H1 (cell line): ENCODE measurements around the gene EPHB1. TPM values are rescaled to one million over a fixed set of nuclear protein-coding genes. Genes with fewer than 3 reads are reported as not detected.

Source experiments
- CTCF ChIA-PET: fragments of 300-600 bp; sonication (Branson Sonifier 250); formaldehyde crosslinking; loops from one replicate; lab custom pipeline; 2021; ENCODE audit not compliant: partially characterized antibody; lab: Charles Lee
- POLR2A ChIA-PET: fragments of 300-600 bp; sonication (Branson Sonifier 250); formaldehyde crosslinking; loops from one replicate; lab custom pipeline; 2021; ENCODE audit warnings: inconsistent platforms; ENCODE audit not compliant: partially characterized antibody; lab: Charles Lee
- DNase-seq, 2 experiments: peaks; one replicate each; pipeline versions ENCODE4 v3.0.0 to v3.0.0-alpha.2; 2010 to 2022; ENCODE audit warnings: low spot score in 2 of 2, low read depth in 1 of 2, mixed read lengths in 1 of 2
- FAIRE-seq: peaks from 2 replicates; lab custom pipeline; 2011; peaks lifted over from hg19 to GRCh38; lab: Jason Lieb, UNC
- H2AFZ ChIP-seq: 2 replicates; pipeline ENCODE4 v1.8.1; 2012; ENCODE audit warnings: low read length, inconsistent platforms
- H2AK5ac ChIP-seq: 2 replicates; pipeline ENCODE4 v1.6.1; 2013; ENCODE audit warnings: low read depth, low read length
- H2BK120ac ChIP-seq: replicated peaks from 2 replicates; pipeline ENCODE3; 2013; ENCODE audit warnings: low read depth, low read length, inconsistent platforms
- H2BK12ac ChIP-seq: 2 replicates; pipeline ENCODE4 v1.6.1; 2013; ENCODE audit warnings: low read depth, low read length
- H2BK15ac ChIP-seq: 2 replicates; pipeline ENCODE4 v1.6.1; 2013; ENCODE audit warnings: low read length
- H2BK20ac ChIP-seq: 2 replicates; pipeline ENCODE4 v1.6.1; 2013; ENCODE audit warnings: low read length
- H2BK5ac ChIP-seq: 2 replicates; pipeline ENCODE4 v1.6.1; 2013; ENCODE audit warnings: low read depth, low read length
- H3K14ac ChIP-seq: 2 replicates; pipeline ENCODE4 v1.6.1; 2013; ENCODE audit warnings: inconsistent platforms; ENCODE audit not compliant: insufficient read length
- H3K18ac ChIP-seq: 2 replicates; pipeline ENCODE4 v1.6.1; 2013; ENCODE audit warnings: low read length; ENCODE audit errors: extremely low read depth
- H3K23ac ChIP-seq: 2 replicates; pipeline ENCODE4 v1.6.1; 2013; ENCODE audit warnings: inconsistent platforms; ENCODE audit not compliant: insufficient read length
- H3K23me2 ChIP-seq: 2 replicates; pipeline ENCODE4 v1.6.1; 2013; ENCODE audit warnings: low read depth, low read length
- H3K27ac ChIP-seq: 2 replicates; pipeline ENCODE4 v1.6.1; 2011; ENCODE audit warnings: low read depth, low read length, inconsistent platforms
- H3K27me3 ChIP-seq, 4 experiments: replicated peaks in 1 of 4; 1 replicate in 1 of 4; 2 replicates in 3 of 4; pipeline versions ENCODE4 v1.6.1 to v1.8.1; 2011 to 2013; ENCODE audit warnings: low read length in 3 of 4, mild to moderate bottlenecking in 3 of 4, inconsistent platforms in 2 of 4, mixed read lengths in 2 of 4, moderate library complexity in 1 of 4; ENCODE audit not compliant: control insufficient read depth in 3 of 4, insufficient read depth in 3 of 4; ENCODE audit errors: extremely low read depth in 1 of 4
- H3K36me3 ChIP-seq, 4 experiments: 2 replicates each; pipeline versions ENCODE4 v1.6.1 to v1.8.1; 2011 to 2013; ENCODE audit warnings: mild to moderate bottlenecking in 4 of 4, low read length in 3 of 4, moderate library complexity in 2 of 4, control low read depth in 1 of 4, inconsistent platforms in 1 of 4; ENCODE audit not compliant: insufficient read depth in 4 of 4, control insufficient read depth in 2 of 4
- H3K4ac ChIP-seq: replicated peaks from 2 replicates; pipeline ENCODE3; 2013; ENCODE audit warnings: low read length, low read depth, mixed read lengths, inconsistent platforms; ENCODE audit not compliant: insufficient read length
- H3K4me1 ChIP-seq, 4 experiments: replicated peaks in 1 of 4; 1 replicate in 1 of 4; 2 replicates in 3 of 4; pipeline versions ENCODE4 v1.6.1 to v1.8.1; 2011 to 2013; ENCODE audit warnings: low read length in 3 of 4, inconsistent platforms in 2 of 4, mixed read lengths in 1 of 4; ENCODE audit not compliant: insufficient read depth in 4 of 4, control insufficient read depth in 3 of 4
- H3K4me2 ChIP-seq, 2 experiments: 2 replicates each; pipeline versions ENCODE4 v1.6.1 to v1.8.1; 2011 to 2013; ENCODE audit warnings: low read depth in 2 of 2, low read length in 2 of 2, control low read depth in 1 of 2, inconsistent platforms in 1 of 2, mild to moderate bottlenecking in 1 of 2; ENCODE audit not compliant: insufficient read depth in 1 of 2
- H3K4me3 ChIP-seq, 4 experiments: fragments of 200-600, 300-600 bp in 1 of 4; sonication (generic), shearing (Covaris generic), sonication (Bioruptor Twin) in 1 of 4; 2 replicates each; pipeline versions ENCODE4 v1.5.1 to v1.8.1; 2011 to 2016; ENCODE audit warnings: low read length in 4 of 4, low read depth in 3 of 4, control low read depth in 2 of 4, inconsistent platforms in 2 of 4, mild to moderate bottlenecking in 2 of 4, mixed read lengths in 1 of 4, moderate library complexity in 1 of 4; ENCODE audit not compliant: insufficient read depth in 2 of 4; ENCODE audit errors: extremely low read depth in 1 of 4
- H3K56ac ChIP-seq: replicated peaks from 2 replicates; pipeline ENCODE3; 2013; ENCODE audit warnings: low read depth, mild to moderate bottlenecking, mixed read lengths, low read length, inconsistent platforms; ENCODE audit not compliant: insufficient read length
- H3K79me1 ChIP-seq: 2 replicates; pipeline ENCODE4 v1.6.1; 2013; ENCODE audit warnings: low read depth, low read length, control low read depth
- H3K79me2 ChIP-seq, 2 experiments: 2 replicates each; pipeline versions ENCODE4 v1.6.1 to v1.8.1; 2012 to 2013; ENCODE audit warnings: low read length in 2 of 2, mild to moderate bottlenecking in 2 of 2, inconsistent platforms in 1 of 2; ENCODE audit not compliant: insufficient read depth in 2 of 2, control insufficient read depth in 1 of 2
- H3K9ac ChIP-seq, 4 experiments: replicated peaks in 1 of 4; 1 replicate in 1 of 4; 2 replicates in 3 of 4; pipeline versions ENCODE4 v1.6.1 to v1.8.1; 2011 to 2013; ENCODE audit warnings: low read depth in 3 of 4, low read length in 3 of 4, control low read depth in 2 of 4, mild to moderate bottlenecking in 2 of 4, moderate library complexity in 2 of 4, inconsistent platforms in 1 of 4; ENCODE audit errors: extremely low read depth in 1 of 4
- H3K9me3 ChIP-seq, 2 experiments: 2 replicates each; pipeline versions ENCODE4 v1.6.1 to v1.8.1; 2012 to 2013; ENCODE audit warnings: mild to moderate bottlenecking in 2 of 2, moderate library complexity in 2 of 2, control low read depth in 1 of 2, inconsistent platforms in 1 of 2, low read depth in 1 of 2, low read length in 1 of 2, mixed read lengths in 1 of 2; ENCODE audit not compliant: insufficient read depth in 2 of 2
- H4K20me1 ChIP-seq, 2 experiments: replicated peaks in 1 of 2; 2 replicates each; pipeline versions ENCODE3 to v1.8.1; 2011 to 2013; ENCODE audit warnings: inconsistent platforms in 2 of 2, low read length in 2 of 2, mild to moderate bottlenecking in 1 of 2; ENCODE audit not compliant: insufficient read depth in 2 of 2, control insufficient read depth in 1 of 2
- H4K5ac ChIP-seq: 2 replicates; pipeline ENCODE4 v1.6.1; 2013; ENCODE audit warnings: low read length, low read depth, mixed read lengths, inconsistent platforms; ENCODE audit not compliant: insufficient read length
- H4K8ac ChIP-seq: 2 replicates; pipeline ENCODE4 v1.8.0; 2013; ENCODE audit warnings: mild to moderate bottlenecking, moderate library complexity, low read length, inconsistent platforms; ENCODE audit not compliant: insufficient read depth; ENCODE audit errors: extremely low read depth
- H4K91ac ChIP-seq: replicated peaks from 2 replicates; pipeline ENCODE3; 2013; ENCODE audit warnings: low read length, mixed read lengths, inconsistent platforms; ENCODE audit not compliant: insufficient read length
- CHD1 ChIP-seq: IDR thresholded peaks from 2 replicates; pipeline ENCODE4 v1.6.1; 2012; ENCODE audit warnings: low read depth, low read length, improper control_type of control experiment
- CHD2 ChIP-seq: IDR thresholded peaks from 2 replicates; pipeline ENCODE4 v1.6.1; 2012; ENCODE audit warnings: low read length, improper control_type of control experiment
- CREB1 ChIP-seq: IDR thresholded peaks from 2 replicates; pipeline ENCODE4 v1.6.1; 2012; ENCODE audit warnings: inconsistent platforms
- FOSL1 ChIP-seq: IDR thresholded peaks from 2 replicates; pipeline ENCODE4 v1.6.1; 2011; ENCODE audit warnings: mild to moderate bottlenecking, low read depth, low read length, moderate library complexity; ENCODE audit not compliant: insufficient read depth
- GTF2F1 ChIP-seq: IDR thresholded peaks from 2 replicates; pipeline ENCODE4 v1.6.1; 2012; ENCODE audit warnings: low read depth, low read length, improper control_type of control experiment, borderline replicate concordance
- HDAC6 ChIP-seq: IDR thresholded peaks from one replicate; pipeline ENCODE4 v1.7.1; 2012; ENCODE audit warnings: low read depth, mild to moderate bottlenecking, inconsistent platforms, low read length, moderate library complexity
- POLR2A ChIP-seq, 2 experiments: IDR thresholded peaks; 1 replicate in 1 of 2; 2 replicates in 1 of 2; pipeline ENCODE4 v1.6.1; 2011; ENCODE audit warnings: low read depth in 2 of 2, low read length in 2 of 2, mild to moderate bottlenecking in 2 of 2; ENCODE audit errors: control extremely low read depth in 1 of 2
- RBBP5 ChIP-seq: IDR thresholded peaks from 2 replicates; pipeline ENCODE4 v1.7.1; 2012; ENCODE audit warnings: low read depth, mild to moderate bottlenecking, inconsistent platforms, low read length, moderate library complexity, borderline replicate concordance
- RNF2 ChIP-seq: fragments of 200-900, 300-1000 bp; sonication (generic); IDR thresholded peaks from 2 replicates; pipeline ENCODE4 v1.7.1; 2016; ENCODE audit warnings: borderline replicate concordance, low read depth, mild to moderate bottlenecking, antibody characterized with exemption, low read length; ENCODE audit not compliant: poor library complexity, severe bottlenecking; ENCODE audit errors: missing control alignments
- SAP30 ChIP-seq: fragments of 300-600 bp; sonication (generic); IDR thresholded peaks from 2 replicates; pipeline ENCODE4 v1.7.1; 2012; ENCODE audit warnings: low read length, moderate library complexity, mild to moderate bottlenecking, inconsistent platforms; ENCODE audit not compliant: insufficient read depth, insufficient replicate concordance
- SUZ12 ChIP-seq: fragments of 200-600 bp; sonication (generic); IDR thresholded peaks from 2 replicates; pipeline ENCODE4 v1.6.1; 2012; ENCODE audit warnings: mild to moderate bottlenecking, inconsistent platforms, low read length, moderate library complexity, mixed read lengths
- TEAD4 ChIP-seq: IDR thresholded peaks from 2 replicates; pipeline ENCODE4 v1.6.1; 2012; ENCODE audit warnings: low read depth, low read length, inconsistent platforms, mixed read lengths
- ZNF274 ChIP-seq: IDR thresholded peaks from 2 replicates; pipeline ENCODE4 v1.7.0; 2012; ENCODE audit warnings: low read length, borderline replicate concordance; ENCODE audit errors: extremely low read depth
- WGBS, 2 experiments: shearing (Covaris generic) in 1 of 2; methylation state at CpG; one replicate each; pipeline versions ENCODE4 v1.1.6 to v1.1.7; 2013 to 2015; ENCODE audit warnings: low lambda C conversion rate in 2 of 2, mixed read lengths in 2 of 2, inconsistent platforms in 1 of 2, low coverage in 1 of 2, missing lambda C conversion rate in 1 of 2; ENCODE audit not compliant: insufficient replicate concordance in 2 of 2, insufficient coverage in 1 of 2, insufficient read length in 1 of 2; ENCODE audit errors: extremely low coverage in 1 of 2, missing lambda C conversion rate in 1 of 2; 5-methylcytosine and 5-hydroxymethylcytosine counted together
- polyA plus RNA-seq, 7 experiments: library from polyadenylated mRNA; depleted of rRNA in 3 of 7; stranded (reverse) in 5 of 7; unstranded in 2 of 7; fragments of >200 nt in 5 of 7; fragments of 200-250 nt in 2 of 7; gene quantifications; 1 replicate in 5 of 7; 2 replicates in 1 of 7; 4 replicates in 1 of 7; pipeline versions ENCODE4 v1.2.1 to v1.2.3, GENCODE V29; 2011 to 2013; ENCODE audit warnings: missing spikeins in 2 of 7, mixed read lengths in 2 of 7
- total RNA-seq: library from RNA; stranded (reverse); fragmentation: NEBNext Ultra II Directional; extraction: Animal tissue kit (Norgen Biotek cat#: 25700); gene quantifications from 2 replicates; pipeline ENCODE4 v1.2.1, GENCODE V29; 2021
- TF ChIP-seq, protein P1 (sequence below): IDR thresholded peaks from 2 replicates; pipeline ENCODE4 v1.6.1; 2012; ENCODE audit warnings: inconsistent platforms

The EPHB1 gene
- total and polyA plus RNA-seq, 2 of the 8 experiments (the other 6 are each of a cell fraction or from before 2014, with no cell fraction given), result 3.5 to 5.9 TPM

DNA sequence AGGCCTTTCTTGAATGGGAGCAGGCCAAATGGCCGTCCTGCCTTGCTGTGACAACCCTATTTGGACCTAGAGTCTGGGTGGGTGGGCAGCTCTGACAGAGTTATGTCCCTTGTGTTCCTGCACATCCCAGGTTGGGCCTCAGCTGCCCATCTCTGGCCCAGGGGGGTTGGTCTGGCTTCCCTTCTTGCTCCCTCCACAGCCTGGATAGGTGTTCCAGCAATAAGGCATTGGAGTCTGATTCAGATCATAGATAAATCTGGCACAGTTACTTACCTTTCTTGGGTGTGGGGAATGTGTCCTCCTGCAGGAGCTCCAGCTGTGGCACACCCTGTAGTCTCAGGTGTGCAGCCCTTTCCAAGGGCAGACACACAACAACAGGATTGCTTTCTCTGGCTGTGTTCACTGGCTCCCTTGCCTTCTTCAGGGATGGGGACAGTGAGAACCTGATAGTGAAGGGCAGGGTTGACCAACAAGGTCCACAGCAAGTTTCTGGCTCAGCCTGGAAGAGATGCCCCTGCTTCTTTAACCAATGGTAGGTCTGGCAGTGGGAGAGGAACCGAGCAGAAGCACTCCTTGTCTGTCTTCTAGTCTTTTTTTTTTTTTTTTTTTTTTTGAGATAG lies 177.9 kb downstream of the EPHB1 start:
- Histone ChIP-seq H3K56ac (no peak overlapping the region), H3K9ac (no peak overlapping the region), H2BK15ac (no peak overlapping the region), H3K4me3 (no peak overlapping the region), H2AK5ac (no peak overlapping the region), H2BK120ac (no peak overlapping the region), H4K5ac (no peak overlapping the region), H2AFZ (no peak overlapping the region), H3K23me2 (no peaks in the 10 kb centered on the region; the same call in 1 of the 2 replicates), H3K14ac (no peak overlapping the region), H3K9me3 (0 out of 4 replicates have a peak, but pooled peaks cover 0 to 3% of the 10 kb centered on the region in 2 experiments), H3K36me3 (no peaks in the 10 kb centered on the region; a peak in 1 of 8 replicates), H3K23ac (no peak overlapping the region), H3K27ac (no peak overlapping the region), H2BK12ac (no peak overlapping the region), H3K4me1 (peaks cover 0 to 4% (median 0%) of the 10 kb centered on the region in 4 experiments; a peak in 1 of 7 replicates), H2BK5ac (no peak overlapping the region), H4K8ac (no peak overlapping the region), H3K27me3 (no peaks in the 10 kb centered on the region), H3K4me2 (no peak overlapping the region), H4K20me1 (peaks cover 2% of the 10 kb centered on the region in 2 experiments), H3K18ac (no peak overlapping the region), H3K4ac (no peak overlapping the region), H3K79me2 (no peaks in the 10 kb centered on the region), H4K91ac (no peak overlapping the region), H2BK20ac (no peak overlapping the region), H3K79me1 (no peaks in the 10 kb centered on the region; the same call in 1 of the 2 replicates)
- FAIRE-seq (no peak), DNase-seq (no peak)
- POLR2A ChIA-PET, result no interaction called here
- CTCF ChIA-PET, result no interaction called here
- 97% methylated on average over 2 of the region's 2 CpGs; no CpG with 5 or more reads in 1 of the 2 experiments for WGBS, 2 experiments
- TF ChIP-seq SAP30, result no peak
- no peak for TF ChIP-seq SUZ12
- TF ChIP-seq RBBP5, result no peak
- TF ChIP-seq POLR2A (IDR thresholded peaks at IDR 0.05; ENCODE audit: control extremely low read depth in 1 of 2, low read depth in 2 of 2, low read length in 2 of 2), result no peak
- no peak for TF ChIP-seq ZNF274
- TF ChIP-seq GTF2F1, result no peak
- TF ChIP-seq CREB1, result no peak
- no peak for TF ChIP-seq CHD2
- no peak for TF ChIP-seq HDAC6
- TF ChIP-seq RNF2, result no peak
- TF ChIP-seq CHD1, result no peak
- no peak for TF ChIP-seq TEAD4
- TF ChIP-seq, protein P1, sequence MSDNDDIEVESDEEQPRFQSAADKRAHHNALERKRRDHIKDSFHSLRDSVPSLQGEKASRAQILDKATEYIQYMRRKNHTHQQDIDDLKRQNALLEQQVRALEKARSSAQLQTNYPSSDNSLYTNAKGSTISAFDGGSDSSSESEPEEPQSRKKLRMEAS, result no peak
- no peak for TF ChIP-seq FOSL1
